HepG2 (cell line): ENCODE results near the gene CD151. TPM values are rescaled to one million over a fixed set of nuclear protein-coding genes. Genes with fewer than 3 reads are reported as not detected.

Experiments
- ASH2L ChIP-seq: fragments of 300-600, 200-600 bp; sonication (generic); IDR thresholded peaks from 2 replicates; pipeline ENCODE4 v1.7.0; 2017; ENCODE audit warnings: low read depth, mild to moderate bottlenecking, moderate library complexity, mixed read lengths, low read length; ENCODE audit not compliant: insufficient read length
- CEBPZ ChIP-seq: IDR thresholded peaks from 2 replicates; pipeline ENCODE4 v1.6.1; 2012; ENCODE audit warnings: low read length, improper control_type of control experiment
- E2F1 ChIP-seq: sonication (generic); formaldehyde crosslinking; IDR thresholded peaks from 2 replicates; pipeline ENCODE4 v1.5.0; 2020; ENCODE audit warnings: missing genetic modification reagents
- E2F2 ChIP-seq: sonication (generic); formaldehyde crosslinking; IDR thresholded peaks from 2 replicates; pipeline ENCODE4 v1.4.0; 2020; ENCODE audit warnings: missing genetic modification reagents, borderline replicate concordance
- ERF ChIP-seq: IDR thresholded peaks from 2 replicates; pipeline ENCODE4 v1.6.1; 2018; ENCODE audit warnings: missing biosample characterization, missing genetic modification reagents
- GMEB2 ChIP-seq: IDR thresholded peaks from 2 replicates; pipeline ENCODE4 v1.6.1; 2016; ENCODE audit warnings: missing biosample characterization, missing genetic modification reagents, low read depth
- IKZF1 ChIP-seq: fragments of 450-650 bp; IDR thresholded peaks from 2 replicates; pipeline ENCODE4 v1.7.1; 2016
- KMT2A ChIP-seq: sonication (generic); formaldehyde crosslinking; IDR thresholded peaks from 2 replicates; pipeline ENCODE4 v1.4.0; 2020; ENCODE audit warnings: missing genetic modification reagents
- MXI1 ChIP-seq: IDR thresholded peaks from 3 replicates; pipeline ENCODE4 v1.6.1; 2012; ENCODE audit warnings: low read depth, low read length, inconsistent platforms, borderline replicate concordance
- SAP130 ChIP-seq: IDR thresholded peaks from 2 replicates; pipeline ENCODE4 v1.6.1; 2016; ENCODE audit warnings: low read depth
- TRIM24 ChIP-seq: sonication (generic); formaldehyde crosslinking; IDR thresholded peaks from 2 replicates; pipeline ENCODE4 v1.8.0; 2022; ENCODE audit warnings: mild to moderate bottlenecking, missing genetic modification reagents
- ZBTB7B ChIP-seq: sonication (generic); formaldehyde crosslinking; IDR thresholded peaks from 2 replicates; pipeline ENCODE4 v1.4.0; 2020; ENCODE audit warnings: missing genetic modification reagents
- ZNF569 ChIP-seq: sonication (generic); formaldehyde crosslinking; IDR thresholded peaks from 2 replicates; pipeline ENCODE4 v1.5.0; 2020; ENCODE audit warnings: mild to moderate bottlenecking, missing genetic modification reagents, moderate library complexity, borderline replicate concordance
- ZNF577 ChIP-seq: sonication (generic); formaldehyde crosslinking; IDR thresholded peaks from 2 replicates; pipeline ENCODE4 v1.4.0; 2020; ENCODE audit warnings: mild to moderate bottlenecking, low read depth, missing genetic modification reagents, borderline replicate concordance
- ZNF674 ChIP-seq: sonication (generic); formaldehyde crosslinking; IDR thresholded peaks from 2 replicates; pipeline ENCODE4 v1.5.0; 2020; ENCODE audit warnings: low read depth, mild to moderate bottlenecking, missing genetic modification reagents
- ZNF747 ChIP-seq: sonication (generic); formaldehyde crosslinking; IDR thresholded peaks from 2 replicates; pipeline ENCODE4 v1.8.1; 2023; ENCODE audit warnings: missing genetic modification reagents, mild to moderate bottlenecking, borderline replicate concordance
- ZNF788 ChIP-seq: sonication (generic); formaldehyde crosslinking; IDR thresholded peaks from 2 replicates; pipeline ENCODE4 v1.5.0; 2020; ENCODE audit warnings: mild to moderate bottlenecking, missing genetic modification reagents, borderline replicate concordance
- ZNF83 ChIP-seq: sonication (generic); formaldehyde crosslinking; IDR thresholded peaks from 2 replicates; pipeline ENCODE4 v1.4.0; 2020; ENCODE audit warnings: missing genetic modification reagents, mild to moderate bottlenecking, borderline replicate concordance
- ZSCAN20 ChIP-seq: sonication (generic); formaldehyde crosslinking; IDR thresholded peaks from 2 replicates; pipeline ENCODE4 v1.4.0; 2020; ENCODE audit warnings: missing genetic modification reagents, mild to moderate bottlenecking, borderline replicate concordance
- polyA plus RNA-seq, 8 experiments: library from polyadenylated mRNA; depleted of rRNA in 3 of 8; stranded (reverse) in 7 of 8; unstranded in 1 of 8; fragments of >200 nt; fragmentation: Illumina TruSeq in 4 of 8; extraction: Trizol in 4 of 8; gene quantifications; 2 replicates each; pipeline versions ENCODE4 v1.2.1 to v1.2.3, GENCODE V29; 2011 to 2016; ENCODE audit warnings: low read depth in 4 of 8, missing spikeins in 1 of 8, mixed read lengths in 1 of 8; ENCODE audit not compliant: insufficient read depth in 1 of 8
- total RNA-seq, 5 experiments: library from RNA; depleted of rRNA; stranded (reverse); fragments of >200 nt; fragmentation: Illumina TruSeq; extraction: Trizol; gene quantifications; 2 replicates each; pipeline ENCODE4 v1.2.3, GENCODE V29; 2016; ENCODE audit warnings: low read depth in 1 of 5

Gene CD151
- total and polyA plus RNA-seq, 2 of the 13 experiments (the other 11 are each of a cell fraction or from before 2014, with no cell fraction given) = 125 to 197 TPM

- TF ChIP-seq GMEB2 = no peak
- peak; percentile 41; the same call in 1 of the 2 replicates for TF ChIP-seq ZNF788
- TF ChIP-seq KMT2A = 0 out of 2 replicates have a peak, but pooled peaks have one; percentile 28
- TF ChIP-seq CEBPZ = no peak
- TF ChIP-seq TRIM24 (CRISPR knock-in tag) = no peak
- TF ChIP-seq E2F2 (CRISPR knock-in tag) = no peak
- no peak for TF ChIP-seq ZBTB7B (CRISPR knock-in tag)
- peak; percentile 99 for TF ChIP-seq SAP130
- 0 out of 2 replicates have a peak, but pooled peaks have one; percentile 18 for TF ChIP-seq ZNF747 (CRISPR knock-in tag)
- TF ChIP-seq IKZF1 = no peak
- TF ChIP-seq ASH2L = peak; percentile 91
- no peak; the same call in 1 of the 2 replicates for TF ChIP-seq ZNF674
- TF ChIP-seq ZSCAN20 = no peak
- peak; percentile 65 for TF ChIP-seq ERF (CRISPR knock-in tag)
- no peak for TF ChIP-seq ZNF569 (CRISPR knock-in tag)
- peak; percentile 65; the same call in 1 of the 2 replicates for TF ChIP-seq ZNF83 (CRISPR knock-in tag)
- TF ChIP-seq ZNF577 (CRISPR knock-in tag) = no peak
- no peak for TF ChIP-seq E2F1
- peak; percentile 99 for TF ChIP-seq MXI1
Observed at GRCh38 chr11:842370-843002, 9.7 kb downstream of the CD151 start, which contains the start of the genes POLR2L and TSPAN4 (continued).
